T-cell (primary cell): ENCODE measurements around the gene SBNO1. TPM values are rescaled to one million over a fixed set of nuclear protein-coding genes. Genes with fewer than 3 reads are reported as not detected.
"Not testable (repeated sequence)": the region's sequence is repeated elsewhere in the genome, so short reads cannot be mapped to it uniquely, and the experiment has no call there.

ENCODE experiments used
- ATAC-seq, 4 experiments: fragments of 200-7000 bp in 3 of 4; fragments of 150-1000 bp in 1 of 4; cut with Tn5 transposase; replicated peaks in 1 of 4; 1 replicate in 3 of 4; 2 replicates in 1 of 4; pipeline ENCODE4 v1.10.0; 2021; ENCODE audit warnings: moderate library complexity in 3 of 4, mild to moderate bottlenecking in 2 of 4, moderate number of reproducible peaks in 1 of 4
- CTCF ChIA-PET, 2 donors: fragments of 300-600 bp; sonication (Branson Sonifier 250); formaldehyde crosslinking; loops; one replicate each; lab custom pipeline; 2022; ENCODE audit warnings: antibody characterized with exemption in 2 of 2; lab: Charles Lee
- POLR2A ChIA-PET, 2 donors: fragments of 300-600 bp; sonication (Branson Sonifier 250); formaldehyde crosslinking; loops; one replicate each; lab custom pipeline; 2022; ENCODE audit warnings: antibody characterized with exemption in 2 of 2; lab: Charles Lee
- DNase-seq, 35 experiments: peaks; one replicate each; pipeline versions ENCODE4 v3.0.0 to v3.0.0-alpha.2; 2013 to 2023
- H3K27ac ChIP-seq: one replicate; pipeline ENCODE4 v1.5.1; 2013; ENCODE audit warnings: low read length
- H3K27me3 ChIP-seq, 2 experiments: replicated peaks in 1 of 2; 1 replicate in 1 of 2; 2 replicates in 1 of 2; pipeline versions ENCODE4 v1.6.1 to v1.7.0; 2013; ENCODE audit warnings: low read length in 1 of 2, mixed read lengths in 1 of 2; ENCODE audit not compliant: control insufficient read depth in 2 of 2, insufficient read depth in 2 of 2; ENCODE audit errors: extremely low read depth in 1 of 2
- H3K36me3 ChIP-seq, 2 donors: 1 replicate in 1 of 2; 2 replicates in 1 of 2; pipeline versions ENCODE4 v1.6.1 to v1.7.0; 2013; ENCODE audit warnings: low read length in 1 of 2; ENCODE audit not compliant: control insufficient read depth in 2 of 2, insufficient read depth in 1 of 2; ENCODE audit errors: extremely low read depth in 1 of 2
- H3K4me1 ChIP-seq, 2 experiments: 1 replicate in 1 of 2; 2 replicates in 1 of 2; pipeline versions ENCODE4 v1.6.1 to v1.7.0; 2013; ENCODE audit warnings: low read length in 2 of 2, mixed read lengths in 1 of 2; ENCODE audit not compliant: insufficient read depth in 2 of 2, control insufficient read depth in 1 of 2; ENCODE audit errors: extremely low read depth in 1 of 2
- H3K4me3 ChIP-seq, 2 donors: 1 replicate in 1 of 2; 2 replicates in 1 of 2; pipeline versions ENCODE4 v1.5.1 to v1.7.0; 2013; ENCODE audit warnings: mild to moderate bottlenecking in 2 of 2, low read length in 1 of 2, moderate library complexity in 1 of 2; ENCODE audit not compliant: control insufficient read depth in 1 of 2; ENCODE audit errors: extremely low read depth in 1 of 2
- H3K9me3 ChIP-seq: 2 replicates; pipeline ENCODE4 v1.7.0; 2013
- H3K27ac Mint-ChIP-seq, 2 donors: one replicate each; pipeline ENCODE4 v1.8.0; 2020 to 2021; ENCODE audit warnings: mild to moderate bottlenecking in 2 of 2, mixed read lengths in 2 of 2
- H3K27me3 Mint-ChIP-seq, 2 donors: one replicate each; pipeline ENCODE4 v1.8.0; 2021 to 2022; ENCODE audit warnings: mixed read lengths in 2 of 2
- H3K36me3 Mint-ChIP-seq: one replicate; pipeline ENCODE4 v1.8.0; 2021; ENCODE audit warnings: mixed read lengths
- H3K4me1 Mint-ChIP-seq, 3 donors: one replicate each; pipeline ENCODE4 v1.8.0; 2020 to 2022; ENCODE audit warnings: mixed read lengths in 3 of 3, mild to moderate bottlenecking in 1 of 3
- H3K4me3 Mint-ChIP-seq, 3 donors: one replicate each; pipeline ENCODE4 v1.8.0; 2020 to 2022; ENCODE audit warnings: mild to moderate bottlenecking in 3 of 3, mixed read lengths in 3 of 3, moderate library complexity in 3 of 3
- H3K9me3 Mint-ChIP-seq, 3 donors: one replicate each; pipeline ENCODE4 v1.8.0; 2020 to 2022; ENCODE audit warnings: mixed read lengths in 3 of 3
- WGBS: methylation state at CpG from one replicate; pipeline ENCODE4 v1.1.5; 2013; ENCODE audit warnings: missing lambda C conversion rate; ENCODE audit not compliant: insufficient coverage; 5-methylcytosine and 5-hydroxymethylcytosine counted together
- total RNA-seq, 35 experiments: library from RNA in 6 of 35; stranded (reverse) in 6 of 35; fragments of 120-200 nt in 1 of 35; gene quantifications; one replicate each; pipeline versions ENCODE4 v1.2.1 to v1.2.4 and lab custom pipeline; 2013 to 2026

The SBNO1 gene
- total RNA-seq, 5 donors from 2014 or later (not counting 1 experiment from before 2014, with no cell fraction given), result 36.1 to 42.1 (median 38.6) TPM

- ChIA-PET CTCF (interaction anchor here in 1 of 2 donors (0.6 kb wide), 1 partner anchor 53 kb away, joined by 3 read pairs; no protein-coding TSS in a partner anchor), POLR2A (interaction anchor here (0.9 to 1.0 kb wide), 2 partner anchors 9 to 16 kb away, joined by 5 read pairs; partner anchors contain the start of genes MPHOSPH9 (in 1 of the 2) and MTRFR (in 1 of the 2))
- Histone ChIP-seq H3K36me3 (peaks cover 6 to 30% of the 10 kb centered on the region in 2 donors), H3K4me1 (peaks cover 0 to 29% of the 10 kb centered on the region in 2 experiments)
- H3K27ac Mint-ChIP-seq, H3K27ac ChIP-seq, H3K4me3 ChIP-seq, H3K27me3 ChIP-seq, DNase-seq, H3K4me3 Mint-ChIP-seq, H3K9me3 ChIP-seq, H3K27me3 Mint-ChIP-seq, H3K9me3 Mint-ChIP-seq, ATAC-seq: not testable (repeated sequence)
- H3K4me1 Mint-ChIP-seq, result peaks cover 63 to 75% (median 71%) of the 10 kb centered on the region in 3 donors
- peaks cover 27% of the 10 kb centered on the region for H3K36me3 Mint-ChIP-seq
- WGBS, result over 99% methylated on average over 13 of the region's 26 CpGs
Observed at GRCh38 chr12:123248996-123249741, 115.5 kb downstream of the SBNO1 start.

- H3K27me3 ChIP-seq, H3K27ac ChIP-seq, ATAC-seq, H3K27me3 Mint-ChIP-seq, DNase-seq, H3K9me3 ChIP-seq, H3K9me3 Mint-ChIP-seq, H3K4me3 ChIP-seq: not testable (repeated sequence)
- Mint-ChIP-seq H3K4me1 (peaks cover 67 to 77% (median 71%) of the 10 kb centered on the region in 3 donors), H3K36me3 (peaks cover 21% of the 10 kb centered on the region), H3K27ac (peak overlapping the region; percentile 22 to 43), H3K4me3 (peak overlapping the region in 1 of 3 donors; percentile 47)
- Histone ChIP-seq H3K36me3 (peaks cover 0 to 22% of the 10 kb centered on the region in 2 donors), H3K4me1 (peaks cover 0 to 32% of the 10 kb centered on the region in 2 experiments)
- ChIA-PET CTCF (interaction anchor here in 1 of 2 donors (0.6 to 1.4 kb wide), 3 partner anchors 10 to 54 kb away, joined by 3 to 6 read pairs (median 4); no protein-coding TSS in a partner anchor), POLR2A (interaction anchor here (0.5 to 0.7 kb wide), 3 partner anchors 16 to 1422 kb away, joined by 3 read pairs; partner anchors contain the start of gene TMED2 (in 1 of the 2))
- 100% methylated on average over 2 of the region's 2 CpGs for WGBS
Observed at GRCh38 chr12:123248129-123248528, 116.5 kb downstream of the SBNO1 start.

GRCh38 chr12:123245678-123246077, 119.0 kb downstream of the SBNO1 start:
- POLR2A ChIA-PET, result interaction anchor here in 1 of 2 donors (0.5 kb wide), 1 partner anchor 464 kb away, joined by 6 read pairs; no protein-coding TSS in a partner anchor

GRCh38 chr12:123243671-123244262, 120.9 kb downstream of the SBNO1 start:
- Mint-ChIP-seq H3K9me3 (no peaks in the 10 kb centered on the region), H3K4me1 (peaks cover 66 to 70% (median 67%) of the 10 kb centered on the region in 3 donors), H3K27me3 (no peaks in the 10 kb centered on the region), H3K4me3 (no peak overlapping the region), H3K36me3 (peaks cover 22% of the 10 kb centered on the region), H3K27ac (no peak overlapping the region)
- no peaks in the 10 kb centered on the region for H3K27me3 ChIP-seq
- CTCF ChIA-PET, result interaction anchor here (0.5 to 0.7 kb wide), 2 partner anchors 11 to 100 kb away, joined by 4 to 7 read pairs; no protein-coding TSS in a partner anchor
- no peak overlapping the region for H3K27ac ChIP-seq
- 95% methylated on average over 3 of the region's 7 CpGs for WGBS
- H3K4me3 ChIP-seq, result no peak overlapping the region
- H3K9me3 ChIP-seq, result no peaks in the 10 kb centered on the region
- DNase-seq (no peak), ATAC-seq (no peak)
- POLR2A ChIA-PET, result interaction anchor here (0.5 to 0.7 kb wide), 2 partner anchors 11 to 269 kb away, joined by 4 to 7 read pairs; partner anchors contain the start of genes MPHOSPH9 (in 1 of the 2) and MTRFR (in 1 of the 2)
- H3K36me3 ChIP-seq, result peaks cover 0 to 9% of the 10 kb centered on the region in 2 donors
- peaks cover 7 to 28% of the 10 kb centered on the region in 2 experiments for H3K4me1 ChIP-seq

More at GRCh38 chr12:123245678-123246077, 119.0 kb downstream of the SBNO1 start:
- peaks cover 29% of the 10 kb centered on the region for H3K36me3 Mint-ChIP-seq
- peaks cover 72 to 75% (median 74%) of the 10 kb centered on the region in 3 donors for H3K4me1 Mint-ChIP-seq
- CTCF ChIA-PET, result interaction anchor here in 1 of 2 donors (0.9 kb wide), 1 partner anchor 202 kb away, joined by 3 read pairs; no protein-coding TSS in a partner anchor
- peak overlapping the region; percentile 54 to 65 for H3K27ac Mint-ChIP-seq
- Histone ChIP-seq H3K27me3 (no peaks in the 10 kb centered on the region), H3K4me1 (peaks cover 7 to 36% of the 10 kb centered on the region in 2 experiments), H3K27ac (no peak overlapping the region), H3K36me3 (peaks cover 0 to 14% of the 10 kb centered on the region in 2 donors), H3K4me3 (no peak overlapping the region), H3K9me3 (no peaks in the 10 kb centered on the region)
- DNase-seq (no peak), ATAC-seq (no peak)
- peak overlapping the region in 2 of 3 donors; percentile 25 to 40 for H3K4me3 Mint-ChIP-seq
- no peaks in the 10 kb centered on the region for H3K27me3 Mint-ChIP-seq
- H3K9me3 Mint-ChIP-seq, result no peaks in the 10 kb centered on the region
- WGBS, result 67% methylated on average over 1 of the region's 3 CpGs

GRCh38 chr12:123242116-123242904, 122.3 kb downstream of the SBNO1 start:
- ChIA-PET POLR2A (interaction anchor here (0.5 to 1.4 kb wide), 6 partner anchors 10 to 43 kb away, joined by 3 to 10 read pairs (median 4); partner anchors contain the start of genes MPHOSPH9 (in 1 of the 2) and MTRFR (in 1 of the 2)), CTCF (interaction anchor here in 1 of 2 donors (0.6 to 2.0 kb wide), 5 partner anchors 10 to 399 kb away, joined by 3 to 16 read pairs (median 3); partner anchors contain the start of genes MPHOSPH9 and MTRFR)
- WGBS, result 33% methylated on average over 7 of the region's 11 CpGs
- Mint-ChIP-seq H3K36me3 (peaks cover 12% of the 10 kb centered on the region), H3K4me3 (peak overlapping the region in 2 of 3 donors; percentile 29 to 40), H3K27me3 (no peaks in the 10 kb centered on the region), H3K4me1 (peaks cover 66 to 71% (median 67%) of the 10 kb centered on the region in 3 donors), H3K9me3 (no peaks in the 10 kb centered on the region), H3K27ac (peak overlapping the region; percentile 84 to 85)
- DNase-seq, result peak in 9 of 35 experiments; percentile 16 to 47 (median 22)
- H3K27me3 ChIP-seq, result no peaks in the 10 kb centered on the region
- peaks cover 16 to 43% of the 10 kb centered on the region in 2 experiments for H3K4me1 ChIP-seq
- no peaks in the 10 kb centered on the region for H3K9me3 ChIP-seq
- H3K27ac ChIP-seq, result peak overlapping the region; percentile 0
- peak; percentile 67 to 81 (median 73) for ATAC-seq
- H3K4me3 ChIP-seq, result no peak overlapping the region
- peaks cover 0 to 6% of the 10 kb centered on the region in 2 donors for H3K36me3 ChIP-seq
